T47D (cell line): Measurements from ENCODE around the gene CD1C.
"Not testable (repeated sequence)": the region's sequence is repeated elsewhere in the genome, so short reads cannot be mapped to it uniquely, and the experiment has no call there.

Source experiments
- DNase-seq, 2 experiments: peaks; one replicate each; pipeline versions ENCODE4 v3.0.0 to v3.0.0-alpha.2; 2011 to 2012; ENCODE audit warnings: low read depth in 1 of 2, low spot score in 1 of 2
- JUND ChIP-seq: IDR thresholded peaks from 2 replicates; pipeline ENCODE4 v1.6.1; 2012; ENCODE audit warnings: low read depth
- in situ Hi-C: cut with HindIII; loops from 2 replicates; pipeline ENCODE4 v1.10.0; 2016; ENCODE audit warnings: low sequenced_read_pairs, low pct_unique_long_range_greater_than_20kb

The CD1C gene

DNA sequence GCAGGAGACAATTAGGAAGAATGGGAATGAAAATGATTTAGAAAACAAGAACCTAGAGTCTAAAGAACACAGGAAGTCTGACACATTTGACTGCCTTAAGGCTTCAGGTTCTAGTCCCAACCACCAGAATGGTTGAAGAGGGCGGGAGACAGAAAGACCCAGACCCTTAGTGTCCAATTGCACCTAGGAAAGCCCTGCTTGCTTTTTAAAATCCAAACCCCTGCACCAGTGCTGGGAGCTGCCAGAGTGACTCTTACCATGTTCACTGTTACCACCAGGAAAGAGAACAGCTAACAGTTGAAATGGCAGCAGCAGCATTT lies 41.3 kb downstream of the CD1C start:
- in situ Hi-C loops, result no loop called here
- no peak for TF ChIP-seq JUND
- no peak for DNase-seq

DNA sequence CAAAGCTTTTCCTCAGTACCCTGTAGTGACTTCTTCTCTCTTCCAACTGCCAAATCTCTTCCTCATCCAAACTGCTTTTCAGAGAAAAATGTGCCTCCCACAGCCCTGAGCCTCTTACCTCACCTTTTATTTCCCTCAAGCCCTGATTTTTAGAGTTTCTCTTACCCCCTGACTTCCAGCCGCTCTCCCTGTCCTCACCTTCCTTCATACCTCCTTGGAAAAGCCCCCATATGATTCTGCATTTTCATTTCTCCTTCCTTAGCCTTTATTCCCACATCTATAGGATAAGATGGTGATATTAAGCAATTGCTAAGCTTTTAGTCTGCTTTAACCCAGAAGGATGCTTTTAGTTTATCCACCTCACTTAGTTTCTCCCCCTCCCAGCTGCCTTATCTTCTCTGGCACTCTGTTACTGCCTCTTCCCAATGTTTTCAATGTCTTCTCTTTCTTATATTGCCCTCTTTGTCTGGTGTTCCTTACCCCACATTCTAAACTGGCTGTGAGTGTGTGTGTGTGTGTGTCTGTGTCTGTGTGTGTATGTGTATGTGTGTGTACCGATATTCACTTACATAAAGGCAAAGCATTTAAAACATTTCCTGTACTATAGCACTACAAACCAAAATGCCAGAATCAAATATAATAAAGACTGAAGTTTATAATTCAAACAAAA lies 41.9 kb downstream of the CD1C start, which contains the start of gene CD1B:
Gene CD1B (minus strand): TSS at position 51 of the 670 bp plus-strand sequence. CDS start 108 bp downstream, outside the sequence.
- no peak for DNase-seq
- in situ Hi-C loops, result no loop called here
- TF ChIP-seq JUND, result no peak

DNA sequence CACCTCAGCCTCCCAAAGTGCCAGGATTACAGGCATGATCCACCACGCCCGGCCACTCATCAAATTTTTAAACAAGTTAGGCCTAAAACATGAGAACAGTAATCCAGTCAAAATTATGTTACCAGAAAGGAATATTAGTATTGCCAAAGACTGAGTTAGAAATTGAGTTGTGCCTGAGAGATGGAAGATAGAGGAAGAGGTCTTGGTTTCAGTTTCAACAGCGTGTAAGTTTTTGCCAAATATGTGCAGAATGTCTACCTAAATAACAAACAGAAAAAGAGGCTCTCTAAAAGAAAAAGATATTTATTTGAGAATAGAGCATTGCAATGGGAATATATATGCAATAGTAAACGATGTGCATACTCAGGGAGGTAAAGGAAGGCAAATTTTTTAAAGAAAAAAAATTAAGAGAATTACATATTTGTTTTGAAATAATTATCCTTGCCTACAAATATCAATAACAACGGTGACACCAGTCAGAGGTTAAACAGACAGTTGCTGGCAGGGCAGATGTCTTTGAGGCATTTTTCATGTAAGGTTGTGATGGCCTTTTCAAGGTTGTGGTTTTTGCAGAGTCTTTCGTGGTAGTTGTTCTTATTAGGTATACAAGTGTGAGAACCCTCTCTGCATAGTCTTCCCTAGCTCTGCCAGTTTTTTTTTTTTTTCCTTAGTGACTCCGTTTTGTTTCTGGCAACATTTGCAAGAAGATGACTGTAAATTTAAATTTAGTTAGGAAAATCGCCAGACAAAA lies 43.9 kb downstream of the CD1C start:
- DNase-seq, result no peak
- no peak for TF ChIP-seq JUND
- in situ Hi-C loops, result no loop called here

DNA sequence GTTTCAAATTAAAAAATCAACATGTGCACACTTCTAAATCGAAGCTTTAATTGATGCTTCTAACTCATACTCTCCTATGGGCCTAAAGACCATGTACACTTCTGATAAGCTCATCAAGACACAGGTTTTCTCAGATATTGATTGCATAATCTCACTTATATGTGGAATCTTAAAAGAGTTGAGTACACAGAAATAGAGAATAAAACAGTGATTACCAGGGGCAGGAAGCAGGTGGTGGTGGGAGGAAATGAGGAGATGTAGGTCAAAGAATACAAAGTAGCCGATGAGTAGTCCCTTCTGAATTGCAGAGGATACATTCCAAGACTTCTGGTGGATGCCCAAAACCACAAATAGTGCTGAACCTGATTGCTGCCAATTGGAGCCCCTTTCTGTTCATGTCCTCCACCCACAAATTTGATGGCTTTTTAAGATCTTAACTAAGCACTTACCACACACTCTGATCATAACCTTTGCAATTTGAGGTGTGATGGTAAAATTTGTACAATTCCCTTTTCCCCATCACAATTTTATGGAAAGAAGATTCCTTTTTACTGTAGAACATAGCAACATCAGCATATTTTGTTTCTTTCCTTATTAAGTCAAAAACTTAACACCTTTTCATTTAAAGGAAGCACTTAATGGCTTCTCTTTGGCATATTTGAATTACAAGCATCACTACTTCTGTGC lies 44.9 kb downstream of the CD1C start:
- DNase-seq, result no peak
- no peak for TF ChIP-seq JUND
- in situ Hi-C loops, result no loop called here

DNA sequence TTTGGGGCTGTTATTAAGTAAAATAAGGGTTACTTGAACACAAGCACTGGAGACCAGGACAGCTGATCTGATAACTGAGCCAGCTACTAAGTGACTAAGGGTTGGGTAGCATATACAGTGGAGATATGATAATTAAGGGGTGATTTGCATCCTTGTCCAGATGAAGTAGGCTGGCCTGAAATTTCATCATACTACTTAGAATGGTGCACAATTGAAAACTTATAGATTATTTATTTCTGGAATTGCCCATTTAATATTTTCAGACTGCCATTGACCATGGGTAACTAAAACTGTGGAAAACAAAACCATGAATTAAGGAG lies 45.5 kb downstream of the CD1C start:
- DNase-seq, result no peak
- no peak for TF ChIP-seq JUND
- in situ Hi-C loops, result no loop called here

DNA sequence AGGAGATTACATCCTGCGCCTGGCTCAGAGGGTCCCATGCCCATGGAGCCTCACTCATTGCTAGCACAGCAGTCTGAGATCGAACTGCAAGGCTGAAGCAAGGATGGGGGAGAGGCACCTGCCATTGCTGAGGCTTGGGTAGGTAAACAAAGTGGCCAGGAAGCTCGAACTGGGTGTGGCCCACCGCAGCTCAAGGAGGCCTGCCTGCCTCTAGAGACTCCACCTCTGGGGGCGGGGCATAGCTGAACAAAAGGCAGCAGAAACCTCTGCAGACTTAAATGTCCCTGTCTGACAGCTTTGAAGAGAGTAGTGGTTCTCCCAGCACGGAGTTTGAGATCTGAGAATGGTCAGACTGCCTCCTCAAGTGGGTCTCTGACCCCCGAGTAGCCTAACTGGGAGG lies 46.7 kb downstream of the CD1C start:
- in situ Hi-C loops, result not testable (repeated sequence)
- DNase-seq, result peak in 1 of 2 experiments; percentile 8
